A673 (cell line): ENCODE results near the gene ADGRG3. TPM values are rescaled to one million over a fixed set of nuclear protein-coding genes. Genes with fewer than 3 reads are reported as not detected.

Experiments used
- BruUV-seq: library from RNA; stranded (reverse); fragments of 400-500 nt; replicated peaks from 2 replicates; lab custom pipeline; 2021; lab: Mats Ljungman, UMichigan
- CTCF ChIA-PET: fragments of 300-600 bp; sonication (Branson Sonifier 250); formaldehyde crosslinking; loops from one replicate; lab custom pipeline; 2022; ENCODE audit warnings: antibody characterized with exemption; lab: Charles Lee
- POLR2A ChIA-PET: fragments of 300-600 bp; sonication (Branson Sonifier 250); formaldehyde crosslinking; loops from one replicate; lab custom pipeline; 2022; ENCODE audit warnings: antibody characterized with exemption; ENCODE audit not compliant: low non-redundant PET; lab: Charles Lee
- DNase-seq: peaks from one replicate; pipeline ENCODE4 v3.0.0-alpha.2; 2015; ENCODE audit warnings: low spot score
- H3K27ac ChIP-seq: fragments of 200-600 bp; sonication (generic); 2 replicates; pipeline ENCODE4 v1.5.1; 2016; ENCODE audit warnings: mixed run types, low read depth, mild to moderate bottlenecking, mixed read lengths, antibody characterized with exemption, low read length; ENCODE audit not compliant: poor library complexity, severe bottlenecking
- H3K27me3 ChIP-seq: fragments of 200-600 bp; sonication (generic); replicated peaks from 2 replicates; pipeline ENCODE4 v1.6.1; 2017; ENCODE audit warnings: mixed run types, low read depth, mild to moderate bottlenecking, mixed read lengths, antibody characterized with exemption, low read length; ENCODE audit not compliant: insufficient read depth, poor library complexity
- H3K36me3 ChIP-seq: fragments of 200-600 bp; sonication (generic); 2 replicates; pipeline ENCODE4 v1.6.1; 2016; ENCODE audit warnings: mixed run types, mild to moderate bottlenecking, mixed read lengths, antibody characterized with exemption, low read length; ENCODE audit not compliant: insufficient read depth, poor library complexity, severe bottlenecking
- H3K4me1 ChIP-seq: fragments of 200-600 bp; sonication (generic); 2 replicates; pipeline ENCODE4 v1.6.1; 2017; ENCODE audit warnings: mixed run types, mild to moderate bottlenecking, mixed read lengths, antibody characterized with exemption, low read length; ENCODE audit not compliant: insufficient read depth, poor library complexity, severe bottlenecking
- H3K4me3 ChIP-seq: fragments of 200-600 bp; sonication (generic); 2 replicates; pipeline ENCODE4 v1.5.1; 2016; ENCODE audit warnings: low read depth, mixed run types, mild to moderate bottlenecking, mixed read lengths, low read length; ENCODE audit not compliant: poor library complexity, severe bottlenecking
- H3K9me3 ChIP-seq: fragments of 200-600 bp; sonication (generic); 2 replicates; pipeline ENCODE4 v1.6.1; 2016; ENCODE audit warnings: mixed run types, low read depth, mild to moderate bottlenecking, mixed read lengths, antibody characterized with exemption, low read length; ENCODE audit not compliant: poor library complexity, severe bottlenecking
- CTCF ChIP-seq: fragments of 300-800, 200-600 bp; sonication (generic); conservative IDR thresholded peaks from 2 replicates; pipeline ENCODE4 v1.5.1; 2017; ENCODE audit warnings: low read depth, mild to moderate bottlenecking, antibody characterized with exemption, low read length, moderate library complexity, mixed read lengths
- EZH2 ChIP-seq: fragments of 200-600 bp; sonication (generic); IDR thresholded peaks from 2 replicates; pipeline ENCODE4 v1.6.1; 2017; ENCODE audit warnings: borderline replicate concordance, low read depth, mild to moderate bottlenecking, mixed read lengths, antibody characterized with exemption, low read length; ENCODE audit not compliant: poor library complexity, severe bottlenecking
- intact Hi-C: fragments of 100-400 bp; cut with micrococcal nuclease; formaldehyde crosslinking; loops from one replicate; pipeline ENCODE4 v1.10.0; 2022; ENCODE audit not compliant: unreplicated experiment
- total RNA-seq: library from RNA; stranded (reverse); gene quantifications from 2 replicates; pipeline ENCODE4 v1.2.3, GENCODE V29; 2021

ADGRG3 gene
- total RNA-seq, 1 experiment from 2014 or later = not detected

DNA sequence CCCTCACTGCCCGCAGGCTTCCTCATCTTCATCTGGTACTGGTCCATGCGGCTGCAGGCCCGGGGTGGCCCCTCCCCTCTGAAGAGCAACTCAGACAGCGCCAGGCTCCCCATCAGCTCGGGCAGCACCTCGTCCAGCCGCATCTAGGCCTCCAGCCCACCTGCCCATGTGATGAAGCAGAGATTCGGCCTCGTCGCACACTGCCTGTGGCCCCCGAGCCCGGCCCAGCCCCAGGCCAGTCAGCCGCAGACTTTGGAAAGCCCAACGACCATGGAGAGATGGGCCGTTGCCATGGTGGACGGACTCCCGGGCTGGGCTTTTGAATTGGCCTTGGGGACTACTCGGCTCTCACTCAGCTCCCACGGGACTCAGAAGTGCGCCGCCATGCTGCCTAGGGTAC, 4.7 kb upstream of the ADGRG3 start:
- no TSS peak for BruUV-seq
- Histone ChIP-seq H3K4me1 (no peaks in the 10 kb centered on the region), H3K27me3 (no peaks in the 10 kb centered on the region), H3K36me3 (no peaks in the 10 kb centered on the region), H3K9me3 (no peaks in the 10 kb centered on the region), H3K27ac (no peak overlapping the region), H3K4me3 (no peak overlapping the region)
- ChIA-PET CTCF (no interaction called here), POLR2A (no interaction called here)
- TF ChIP-seq CTCF (no peak), EZH2 (no peak)
- intact Hi-C loops = no loop called here
- DNase-seq = no peak

DNA sequence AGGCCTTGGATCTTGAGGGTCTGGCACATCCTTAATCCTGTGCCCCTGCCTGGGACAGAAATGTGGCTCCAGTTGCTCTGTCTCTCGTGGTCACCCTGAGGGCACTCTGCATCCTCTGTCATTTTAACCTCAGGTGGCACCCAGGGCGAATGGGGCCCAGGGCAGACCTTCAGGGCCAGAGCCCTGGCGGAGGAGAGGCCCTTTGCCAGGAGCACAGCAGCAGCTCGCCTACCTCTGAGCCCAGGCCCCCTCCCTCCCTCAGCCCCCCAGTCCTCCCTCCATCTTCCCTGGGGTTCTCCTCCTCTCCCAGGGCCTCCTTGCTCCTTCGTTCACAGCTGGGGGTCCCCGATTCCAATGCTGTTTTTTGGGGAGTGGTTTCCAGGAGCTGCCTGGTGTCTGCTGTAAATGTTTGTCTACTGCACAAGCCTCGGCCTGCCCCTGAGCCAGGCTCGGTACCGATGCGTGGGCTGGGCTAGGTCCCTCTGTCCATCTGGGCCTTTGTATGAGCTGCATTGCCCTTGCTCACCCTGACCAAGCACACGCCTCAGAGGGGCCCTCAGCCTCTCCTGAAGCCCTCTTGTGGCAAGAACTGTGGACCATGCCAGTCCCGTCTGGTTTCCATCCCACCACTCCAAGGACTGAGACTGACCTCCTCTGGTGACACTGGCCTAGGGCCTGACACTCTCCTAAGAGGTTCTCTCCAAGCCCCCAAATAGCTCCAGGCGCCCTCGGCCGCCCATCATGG, 4.0 kb upstream of the ADGRG3 start:
- no peaks in the 10 kb centered on the region for H3K4me1 ChIP-seq
- intact Hi-C loops = no loop called here
- H3K4me3 ChIP-seq = no peak overlapping the region
- no peak for DNase-seq
- no peaks in the 10 kb centered on the region for H3K9me3 ChIP-seq
- H3K27me3 ChIP-seq = no peaks in the 10 kb centered on the region
- BruUV-seq = no TSS peak
- TF ChIP-seq CTCF (no peak), EZH2 (no peak)
- ChIA-PET CTCF (no interaction called here), POLR2A (no interaction called here)
- H3K27ac ChIP-seq = no peak overlapping the region
- H3K36me3 ChIP-seq = no peaks in the 10 kb centered on the region

DNA sequence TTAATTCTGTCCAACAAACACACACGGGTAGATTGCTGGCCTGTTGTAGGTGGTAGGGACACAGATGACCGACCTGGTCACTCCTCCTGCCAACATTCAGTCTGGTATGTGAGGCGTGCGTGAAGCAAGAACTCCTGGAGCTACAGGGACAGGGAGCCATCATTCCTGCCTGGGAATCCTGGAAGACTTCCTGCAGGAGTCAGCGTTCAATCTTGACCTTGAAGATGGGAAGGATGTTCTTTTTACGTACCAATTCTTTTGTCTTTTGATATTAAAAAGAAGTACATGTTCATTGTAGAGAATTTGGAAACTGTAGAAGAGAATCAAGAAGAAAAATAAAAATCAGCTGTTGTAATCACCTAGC, 3.5 kb upstream of the ADGRG3 start:
- ChIA-PET POLR2A (no interaction called here), CTCF (no interaction called here)
- TF ChIP-seq CTCF (no peak), EZH2 (no peak)
- Histone ChIP-seq H3K27ac (no peak overlapping the region), H3K9me3 (no peaks in the 10 kb centered on the region), H3K4me1 (no peaks in the 10 kb centered on the region), H3K36me3 (no peaks in the 10 kb centered on the region), H3K4me3 (no peak overlapping the region), H3K27me3 (no peaks in the 10 kb centered on the region)
- no peak for DNase-seq
- no TSS peak for BruUV-seq
- intact Hi-C loops = no loop called here
